Neutrophil (primary cell): ENCODE measurements around the gene MRNIP.

Experiments
- H3K27ac ChIP-seq: fragments of 200-600 bp; sonication (generic); 2 replicates; pipeline ENCODE4 v1.5.1; 2016; ENCODE audit warnings: mild to moderate bottlenecking, moderate library complexity
- H3K27me3 ChIP-seq: fragments of 200-600 bp; sonication (generic); 2 replicates; pipeline ENCODE4 v1.6.0; 2016; ENCODE audit warnings: mild to moderate bottlenecking
- H3K36me3 ChIP-seq: fragments of 200-600 bp; sonication (generic); 2 replicates; pipeline ENCODE4 v1.5.1; 2017
- H3K4me1 ChIP-seq, 2 experiments: fragments of 200-600 bp in 1 of 2; sonication (generic) in 1 of 2; 1 replicate in 1 of 2; 2 replicates in 1 of 2; pipeline versions ENCODE4 v1.5.1 to v1.6.1; 2013 to 2016; ENCODE audit warnings: low read depth in 1 of 2, low read length in 1 of 2, mild to moderate bottlenecking in 1 of 2, moderate library complexity in 1 of 2; ENCODE audit not compliant: control insufficient read depth in 1 of 2, insufficient read depth in 1 of 2
- H3K4me3 ChIP-seq, 2 experiments: fragments of 200-600 bp in 1 of 2; sonication (generic) in 1 of 2; 1 replicate in 1 of 2; 2 replicates in 1 of 2; pipeline ENCODE4 v1.5.1; 2013 to 2016; ENCODE audit warnings: low read depth in 1 of 2, low read length in 1 of 2, mild to moderate bottlenecking in 1 of 2, moderate library complexity in 1 of 2
- H3K9me3 ChIP-seq: fragments of 200-600 bp; sonication (generic); 2 replicates; pipeline ENCODE4 v1.5.1; 2016
- CTCF ChIP-seq: fragments of 200-600 bp; sonication (generic); IDR thresholded peaks from 2 replicates; pipeline ENCODE4 v1.5.1; 2016; ENCODE audit warnings: antibody characterized with exemption

MRNIP gene

GRCh38 chr5:179892255-179892654 is 33.6 kb upstream of the MRNIP start:
- Histone ChIP-seq H3K36me3 (peaks cover 99% of the 10 kb centered on the region), H3K4me3 (no peak overlapping the region)

GRCh38 chr5:179890751-179891682 is 32.4 kb upstream of the MRNIP start:
- H3K4me1 ChIP-seq = no peaks in the 10 kb centered on the region
- H3K36me3 ChIP-seq = peaks cover 99% of the 10 kb centered on the region
- no peak for TF ChIP-seq CTCF
- no peaks in the 10 kb centered on the region for H3K27me3 ChIP-seq
- no peak overlapping the region for H3K4me3 ChIP-seq
- H3K27ac ChIP-seq = no peak overlapping the region
- H3K9me3 ChIP-seq = no peaks in the 10 kb centered on the region

More at GRCh38 chr5:179892255-179892654, 33.6 kb upstream of the MRNIP start:
- Histone ChIP-seq H3K27ac (no peak overlapping the region), H3K9me3 (no peaks in the 10 kb centered on the region), H3K27me3 (no peaks in the 10 kb centered on the region), H3K4me1 (no peaks in the 10 kb centered on the region)
- TF ChIP-seq CTCF = no peak

- no peaks in the 10 kb centered on the region for H3K27me3 ChIP-seq
- no peak for TF ChIP-seq CTCF
- no peaks in the 10 kb centered on the region for H3K4me1 ChIP-seq
- peaks cover 99% of the 10 kb centered on the region for H3K36me3 ChIP-seq
- H3K4me3 ChIP-seq = no peak overlapping the region
- H3K27ac ChIP-seq = no peak overlapping the region
- no peaks in the 10 kb centered on the region for H3K9me3 ChIP-seq
Observed at GRCh38 chr5:179889885-179890284, 31.3 kb upstream of the MRNIP start.

GRCh38 chr5:179887802-179888201 is 29.2 kb upstream of the MRNIP start:
- Histone ChIP-seq H3K4me1 (no peaks in the 10 kb centered on the region), H3K9me3 (no peaks in the 10 kb centered on the region), H3K27me3 (no peaks in the 10 kb centered on the region), H3K27ac (no peak overlapping the region), H3K4me3 (no peak overlapping the region), H3K36me3 (peaks cover 88% of the 10 kb centered on the region)
- TF ChIP-seq CTCF = no peak

GRCh38 chr5:179887095-179887494 is 28.5 kb upstream of the MRNIP start:
- Histone ChIP-seq H3K4me1 (no peaks in the 10 kb centered on the region), H3K27ac (no peak overlapping the region), H3K4me3 (no peak overlapping the region), H3K27me3 (no peaks in the 10 kb centered on the region), H3K9me3 (no peaks in the 10 kb centered on the region), H3K36me3 (peaks cover 81% of the 10 kb centered on the region)
- TF ChIP-seq CTCF = no peak
